Medulla oblongata (tissue), 1 donor: ENCODE measurements around the gene LMOD3.

Source experiments
- DNase-seq: peaks from one replicate; pipeline ENCODE4 v3.0.0-alpha.2; 2015; ENCODE audit errors: extremely low spot score

LMOD3 gene

DNA sequence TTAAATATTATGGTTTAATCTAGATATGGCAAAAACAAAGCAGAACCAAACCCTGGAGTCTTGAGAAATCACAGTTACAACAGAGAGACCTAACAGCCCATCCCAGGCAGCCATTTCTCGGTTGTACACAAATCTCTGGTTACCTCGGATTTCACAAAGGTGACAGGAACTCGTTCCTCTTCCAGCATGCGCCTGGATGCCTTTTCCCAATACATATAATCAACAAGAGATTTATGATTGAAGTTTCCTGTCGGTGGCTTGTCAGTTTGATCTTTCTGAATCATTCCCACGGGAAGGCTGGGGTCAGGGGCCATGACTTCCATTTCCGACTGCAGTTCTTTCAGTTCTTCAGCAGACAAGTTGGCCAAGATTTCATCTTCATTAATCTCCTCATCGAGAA, 445 bp downstream of the LMOD3 start:
- DNase-seq: no peak

DNA sequence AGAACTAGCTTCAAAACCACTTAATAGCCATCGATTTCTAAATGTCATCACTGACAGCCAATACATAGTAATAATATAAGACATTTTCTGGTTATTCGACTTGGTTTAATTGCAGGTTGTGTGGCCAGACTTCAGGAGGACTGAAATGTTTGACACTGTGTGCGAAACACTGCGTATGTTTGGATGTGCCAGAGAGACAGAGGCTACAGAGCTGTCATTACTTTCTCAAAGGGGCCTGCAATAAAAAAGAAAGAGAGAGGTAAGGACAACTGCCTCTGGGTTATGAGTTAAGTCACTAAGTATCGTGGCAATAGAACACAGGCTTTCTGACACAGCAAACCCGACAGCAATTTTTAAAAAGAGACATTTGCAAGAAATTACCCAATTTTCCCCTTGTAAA, 882 bp downstream of the LMOD3 start:
- no peak for DNase-seq

DNA sequence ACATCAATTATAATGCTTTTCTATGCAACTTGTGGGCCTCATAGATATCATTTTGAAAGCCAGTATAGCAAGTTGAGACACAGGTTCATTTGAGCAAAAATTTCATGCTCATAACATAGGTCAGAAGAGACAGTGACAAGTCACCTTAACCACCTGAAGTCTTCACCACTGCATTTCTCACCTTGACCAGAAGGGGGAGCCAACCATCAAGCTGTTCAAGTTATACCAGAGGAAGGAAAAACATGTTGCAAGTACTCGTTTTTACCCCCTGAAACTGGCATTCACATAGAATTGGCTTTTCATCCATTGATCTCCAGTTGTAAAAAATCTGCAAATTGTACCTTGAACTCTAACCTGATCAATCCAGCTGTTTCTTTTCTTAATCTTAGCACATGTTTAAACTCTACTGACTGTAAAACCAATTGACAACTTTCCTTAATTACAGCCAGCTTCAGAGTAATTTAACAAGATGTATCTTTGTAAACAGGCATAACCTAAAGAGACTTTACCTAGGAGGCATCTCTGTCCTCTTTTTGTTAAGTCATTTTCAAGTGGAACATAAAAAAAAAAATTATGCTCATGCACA, 1.4 kb downstream of the LMOD3 start:
- peak; percentile 93 for DNase-seq

DNA sequence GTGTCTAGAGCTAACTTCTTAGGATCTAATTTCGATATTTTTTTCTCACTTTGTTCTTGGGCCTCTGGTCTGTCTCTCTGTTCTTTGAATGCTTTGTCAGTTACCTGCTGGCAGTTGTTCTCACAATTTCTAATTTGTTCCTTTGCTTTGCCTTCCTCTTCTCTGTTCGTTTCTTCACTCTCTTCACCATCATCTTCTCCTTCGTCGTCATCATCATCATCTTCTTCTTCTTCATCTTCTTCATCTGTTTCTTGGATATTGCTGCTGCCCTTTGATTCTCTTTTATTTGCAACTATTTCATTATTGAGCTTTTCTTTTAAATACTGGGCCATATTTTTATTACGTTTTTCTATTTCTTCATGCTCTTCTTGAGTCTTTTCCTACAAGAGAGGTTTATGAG, 2.7 kb downstream of the LMOD3 start:
- DNase-seq: no peak

DNA sequence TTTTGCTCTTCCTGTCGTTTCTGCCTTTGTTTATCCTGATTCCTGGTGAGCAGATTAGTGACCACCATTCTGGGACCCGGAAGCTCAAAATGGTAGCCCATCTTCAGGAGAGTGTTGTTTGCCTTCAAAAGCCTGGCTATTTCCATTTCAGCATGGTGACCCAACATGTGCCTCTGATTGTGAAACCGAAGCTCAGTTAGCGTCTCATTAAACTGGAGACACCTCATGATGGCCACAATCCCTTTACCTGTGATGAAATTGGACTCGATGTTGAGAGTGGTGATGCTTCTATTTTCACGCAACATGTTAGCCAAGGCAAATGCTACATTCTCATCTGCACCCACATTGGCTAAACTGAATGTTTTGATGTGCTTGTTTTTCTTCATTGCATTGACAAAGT, 3.3 kb downstream of the LMOD3 start:
- DNase-seq: no peak

DNA sequence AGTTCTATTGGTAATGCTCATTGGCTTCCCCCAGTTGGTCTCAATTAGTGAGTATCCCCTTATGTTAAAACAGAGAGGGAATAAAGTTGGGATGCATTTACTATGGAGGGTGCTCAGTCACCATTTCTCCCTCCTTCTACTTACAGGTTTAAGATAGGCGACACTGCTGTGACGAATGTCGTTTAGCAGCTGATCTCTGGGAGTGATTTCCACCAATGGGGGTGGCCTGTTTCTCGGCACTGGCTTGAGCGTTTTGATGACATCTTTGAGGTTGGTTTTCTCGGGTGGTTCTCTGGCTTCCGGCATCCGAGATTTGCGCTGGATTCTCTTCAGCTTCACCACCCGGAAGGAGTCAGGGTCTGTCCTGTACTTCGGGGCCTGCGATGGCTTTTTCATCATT, 3.8 kb downstream of the LMOD3 start:
- DNase-seq: no peak

DNA sequence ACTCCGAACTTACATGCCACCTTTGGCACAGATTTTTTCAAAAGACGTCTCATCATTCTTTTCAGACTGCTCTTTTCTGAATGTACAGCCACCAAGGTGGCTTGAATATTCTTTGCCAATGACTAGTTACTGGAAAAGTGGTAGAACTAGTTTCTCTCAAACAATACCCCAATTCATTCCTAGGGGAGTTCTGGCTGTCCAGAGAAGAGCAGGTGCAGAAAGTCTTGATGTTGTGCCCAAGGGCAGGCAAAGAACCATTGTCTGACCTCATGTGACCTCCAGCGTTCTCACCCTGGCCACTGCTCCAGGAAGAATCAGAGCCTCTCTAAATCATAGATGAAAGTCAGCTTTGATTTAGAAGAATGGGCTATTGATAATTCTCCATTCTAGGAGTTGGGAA, 5.5 kb downstream of the LMOD3 start:
- peak; percentile 90 for DNase-seq

DNA sequence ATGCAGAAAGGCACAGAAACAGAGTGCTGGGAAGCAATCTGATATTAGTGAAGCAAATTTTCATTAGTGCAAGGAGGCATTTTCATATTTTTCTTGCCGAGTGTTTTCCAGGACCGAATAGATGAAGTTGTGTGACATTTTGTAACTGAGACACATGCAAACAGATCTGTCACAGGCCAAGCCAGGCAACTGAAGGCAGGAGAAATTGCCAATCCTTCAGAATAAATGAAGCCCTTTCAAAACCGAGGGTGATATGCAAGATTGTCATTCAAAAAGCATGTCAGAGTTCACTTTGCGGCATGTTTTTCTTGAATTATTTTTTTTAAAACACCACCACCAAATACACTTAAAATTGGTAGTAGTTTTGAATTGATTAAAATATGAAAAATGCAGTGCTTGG, 6.2 kb downstream of the LMOD3 start:
- no peak for DNase-seq

DNA sequence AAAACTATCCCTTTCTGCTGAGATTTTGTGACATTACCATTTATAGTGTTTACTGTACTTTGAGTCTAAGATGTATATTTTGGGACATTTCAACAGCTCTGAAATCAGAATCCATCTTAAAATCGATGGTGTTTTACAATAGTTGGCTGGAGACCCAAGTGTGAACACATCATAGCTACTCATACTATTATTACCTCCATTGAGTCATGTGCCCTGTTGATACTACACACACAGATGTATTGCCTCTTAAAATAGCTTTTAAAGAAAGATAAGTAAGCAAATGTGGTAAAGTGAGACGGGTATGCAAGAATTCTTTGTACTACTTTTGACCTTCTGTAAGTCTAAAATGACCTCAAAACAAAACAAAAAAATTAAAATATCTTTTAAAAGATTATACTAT, 6.7 kb downstream of the LMOD3 start:
- DNase-seq: no peak

DNA sequence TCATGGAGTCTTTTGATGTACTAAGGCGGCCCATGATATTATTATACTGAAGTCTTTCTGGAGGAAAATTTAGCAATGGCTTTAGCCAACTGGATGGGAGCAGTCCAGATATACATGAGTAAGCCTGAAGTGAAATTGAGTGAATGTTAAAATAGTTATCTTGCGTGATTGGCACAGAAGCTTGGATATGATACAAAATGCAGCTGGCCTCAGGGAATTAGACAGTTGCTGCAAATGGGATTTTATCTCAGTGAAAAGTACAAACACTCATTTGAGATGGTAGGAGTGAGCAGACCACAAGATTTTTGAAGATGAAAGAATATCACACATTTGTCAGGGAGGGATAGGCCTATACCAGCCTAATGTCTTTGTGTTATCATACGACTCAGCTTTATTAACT, 8.9 kb downstream of the LMOD3 start:
- no peak for DNase-seq

DNA sequence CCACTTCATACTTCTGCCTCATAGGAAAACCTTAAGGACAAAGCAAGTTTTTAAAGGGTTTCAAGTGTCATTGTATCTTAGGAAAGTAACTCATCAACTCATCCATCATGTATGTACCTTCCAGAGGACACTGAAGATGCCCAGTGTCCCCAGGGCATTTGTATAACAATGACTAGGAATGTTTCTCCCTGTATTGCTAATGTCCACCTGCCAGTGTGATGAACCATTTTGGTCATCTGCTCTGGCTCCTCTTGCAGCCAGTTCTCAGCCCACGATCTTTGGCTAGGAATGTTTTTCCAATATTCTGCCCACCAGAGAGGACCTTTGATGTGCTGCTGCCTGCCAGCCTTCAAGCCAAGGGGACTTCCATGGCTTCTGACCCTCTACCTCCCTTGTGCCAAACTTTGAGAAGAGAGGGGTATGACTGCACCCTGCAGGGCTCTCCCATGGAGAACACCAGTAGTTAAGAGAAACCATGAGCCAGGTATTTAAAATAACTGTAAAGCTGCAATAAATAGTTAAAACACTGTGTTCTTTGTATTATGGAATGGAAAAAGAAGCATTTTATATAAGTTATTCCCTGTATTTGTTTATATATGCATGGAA, 11.4 kb downstream of the LMOD3 start:
- DNase-seq: no peak

DNA sequence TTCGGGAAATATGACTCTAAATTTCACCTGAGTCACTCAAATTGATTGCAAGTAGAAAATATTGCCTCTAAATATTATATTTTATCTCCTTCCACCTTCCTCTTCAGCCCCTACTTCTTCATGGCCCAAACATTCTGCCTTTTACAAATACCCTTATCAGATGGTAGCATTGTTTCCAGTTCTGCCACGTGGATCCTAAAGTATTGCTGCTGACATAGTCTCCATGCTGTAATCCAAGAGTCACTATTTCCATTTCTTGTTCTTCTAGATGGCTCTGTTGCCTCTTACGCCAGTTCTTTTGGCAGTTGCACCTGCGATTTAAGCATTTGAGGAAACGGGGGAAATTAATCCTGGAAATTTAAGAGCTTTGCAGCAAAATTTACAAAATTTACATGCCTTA, 13.6 kb downstream of the LMOD3 start:
- no peak for DNase-seq

DNA sequence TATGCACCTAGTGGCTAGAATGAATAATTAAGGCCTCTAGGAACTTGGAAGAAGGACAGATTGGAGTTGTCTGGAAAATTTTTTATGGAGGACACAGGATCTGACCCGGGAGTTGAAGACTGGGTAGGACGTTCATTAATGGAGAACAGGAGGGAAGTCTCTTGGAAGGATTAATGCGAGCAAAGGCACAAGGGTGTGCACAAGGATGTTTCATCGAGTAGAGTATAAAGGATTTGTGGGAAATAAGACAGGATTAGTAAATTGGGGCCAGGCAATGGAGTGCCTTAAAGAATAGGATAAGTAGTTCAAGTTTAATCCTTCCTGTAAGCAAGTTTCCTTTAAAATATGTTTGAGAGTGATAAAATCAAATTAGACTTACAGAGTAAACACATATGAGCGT, 14.6 kb downstream of the LMOD3 start:
- DNase-seq: no peak

DNA sequence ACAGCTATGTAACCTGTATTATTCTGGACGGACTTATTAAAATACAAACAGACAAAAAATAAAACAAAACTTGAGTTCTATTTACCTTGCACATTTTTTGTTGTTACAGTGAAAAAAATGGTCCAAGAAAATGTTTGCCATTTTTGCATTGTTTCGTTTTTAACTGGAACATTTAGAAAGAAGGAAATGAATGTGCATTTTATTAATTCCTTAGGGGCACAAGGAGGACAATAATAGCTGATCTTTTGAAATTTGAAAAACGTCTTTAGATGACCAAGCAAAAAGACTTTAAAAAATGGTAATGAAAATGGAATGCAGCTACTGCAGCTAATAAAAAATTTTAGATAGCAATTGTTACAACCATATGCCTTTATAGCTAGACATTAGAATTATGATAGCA, 17.1 kb downstream of the LMOD3 start:
- DNase-seq: no peak

DNA sequence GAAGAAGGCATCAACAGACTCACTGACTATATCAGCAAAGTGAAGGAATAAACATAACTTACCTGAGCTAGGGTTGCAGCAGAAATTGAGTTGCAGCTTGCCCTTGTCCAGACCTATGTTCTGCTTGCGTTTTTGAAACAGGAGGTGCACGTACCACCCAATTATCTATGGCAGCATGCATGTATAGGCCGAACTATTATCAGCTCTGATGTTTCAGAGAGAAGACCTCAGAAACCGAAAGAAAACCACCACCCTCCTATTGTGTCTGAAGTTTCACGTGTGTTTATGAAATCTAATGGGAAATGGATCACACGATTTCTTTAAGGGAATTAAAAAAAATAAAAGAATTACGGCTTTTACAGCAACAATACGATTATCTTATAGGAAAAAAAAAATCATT, 17.8 kb downstream of the LMOD3 start:
- DNase-seq: no peak

DNA sequence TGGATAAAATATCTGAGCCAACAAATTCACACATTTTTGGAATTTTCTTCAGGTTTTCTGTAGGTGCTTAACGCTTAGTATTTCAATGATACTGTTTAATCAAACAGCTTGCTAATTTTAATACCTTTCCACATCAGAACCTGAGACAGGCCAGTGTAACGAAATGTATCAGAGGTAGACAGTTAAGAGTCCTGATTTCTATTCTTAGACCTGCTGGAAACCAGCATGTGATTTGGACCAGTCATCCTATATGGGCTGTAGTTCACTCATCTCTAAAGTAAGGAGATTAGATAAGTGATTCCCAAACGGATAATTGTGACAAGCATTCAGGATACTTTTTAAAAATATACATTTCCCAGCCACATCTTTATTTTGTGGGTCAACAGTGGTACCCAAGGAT, 19.3 kb downstream of the LMOD3 start:
- DNase-seq: no peak

DNA sequence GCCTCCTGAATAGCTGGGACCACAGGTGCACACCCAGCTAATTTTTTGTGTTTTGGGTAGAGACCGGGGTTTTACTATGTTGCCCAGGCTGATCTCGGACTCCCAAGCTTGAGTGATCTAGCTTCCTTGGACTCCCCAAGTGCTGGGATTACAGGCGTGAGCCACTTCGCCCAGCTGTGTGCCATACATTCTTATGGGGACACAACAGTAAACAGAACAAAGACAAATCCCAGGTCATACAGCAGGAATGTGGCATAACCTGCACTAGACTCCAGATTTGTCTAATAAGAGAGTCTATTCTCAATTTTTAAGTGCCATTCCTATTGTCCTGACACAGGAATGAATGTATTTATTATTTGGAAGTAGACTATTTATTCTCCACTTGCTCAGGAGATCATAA, 20.0 kb downstream of the LMOD3 start:
- DNase-seq: no peak

DNA sequence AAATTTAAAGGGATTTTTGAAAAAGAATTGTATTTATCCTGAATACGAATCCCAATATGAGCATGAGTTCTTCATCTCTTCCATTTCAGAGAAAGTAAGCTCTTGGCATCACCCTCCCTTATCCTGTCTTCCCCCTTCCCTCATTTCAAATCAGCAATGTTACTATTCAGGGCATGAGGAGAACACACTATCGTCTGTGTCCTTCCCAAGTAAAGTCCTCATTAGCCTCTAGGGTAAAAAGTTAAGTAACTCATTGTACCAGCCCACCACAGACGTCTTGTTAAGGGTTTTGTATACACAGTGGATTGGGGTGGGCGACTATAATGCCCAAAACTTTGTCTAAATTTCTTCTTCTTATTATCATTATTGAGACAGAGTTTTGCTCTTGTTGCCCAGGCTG, 22.8 kb downstream of the LMOD3 start:
- DNase-seq: no peak

DNA sequence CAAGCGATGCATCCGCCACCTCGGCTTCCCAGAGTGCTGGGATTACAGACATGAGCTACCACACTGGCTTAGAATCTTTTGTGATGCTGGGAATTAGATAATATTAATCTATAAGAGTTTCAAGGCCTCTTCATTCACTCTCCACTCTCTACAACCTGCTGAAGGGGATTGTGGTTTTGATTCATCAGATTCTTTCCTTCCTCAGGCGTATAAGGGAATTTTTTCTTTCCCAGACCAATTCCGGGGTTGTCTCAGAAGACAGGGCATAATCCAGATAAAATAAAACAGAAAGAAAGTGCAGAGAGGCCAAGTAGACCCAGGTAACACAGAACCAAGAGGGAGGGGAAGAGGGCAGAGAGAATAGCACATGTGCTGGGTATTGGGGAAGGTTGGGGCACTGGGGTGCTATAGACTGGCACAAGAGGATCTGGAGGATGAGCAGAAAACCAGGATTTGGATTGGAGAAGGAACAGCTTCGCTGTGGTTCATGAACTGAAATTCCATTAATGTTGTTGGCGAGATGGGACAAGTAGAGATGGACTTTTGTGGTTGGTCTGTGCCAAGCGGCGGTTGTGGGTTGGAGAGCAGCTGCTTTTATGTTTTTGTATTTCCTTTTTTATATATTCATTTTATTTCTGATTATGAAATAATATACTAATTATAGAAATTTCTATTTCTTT, 24.8 kb downstream of the LMOD3 start:
- DNase-seq: no peak

DNA sequence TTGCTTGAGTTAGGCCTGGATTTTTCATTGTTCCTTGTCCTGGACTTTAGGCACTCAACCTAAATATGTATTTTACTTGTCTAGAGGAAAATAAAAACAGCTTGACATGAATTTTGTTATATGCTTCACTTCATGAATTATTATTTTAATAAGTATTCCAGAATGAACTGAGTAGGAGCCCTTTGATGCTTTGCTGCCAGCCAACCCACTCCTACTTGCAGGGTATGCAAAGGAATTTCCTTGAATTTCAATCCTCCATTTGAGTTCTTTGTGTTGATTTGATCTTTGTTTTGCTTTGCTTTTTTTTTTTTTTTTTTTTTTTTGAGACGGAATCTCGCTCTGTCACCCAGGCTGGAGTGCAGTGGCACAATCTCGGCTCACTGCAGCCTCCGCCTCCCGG, 26.1 kb downstream of the LMOD3 start:
- DNase-seq: no peak

DNA sequence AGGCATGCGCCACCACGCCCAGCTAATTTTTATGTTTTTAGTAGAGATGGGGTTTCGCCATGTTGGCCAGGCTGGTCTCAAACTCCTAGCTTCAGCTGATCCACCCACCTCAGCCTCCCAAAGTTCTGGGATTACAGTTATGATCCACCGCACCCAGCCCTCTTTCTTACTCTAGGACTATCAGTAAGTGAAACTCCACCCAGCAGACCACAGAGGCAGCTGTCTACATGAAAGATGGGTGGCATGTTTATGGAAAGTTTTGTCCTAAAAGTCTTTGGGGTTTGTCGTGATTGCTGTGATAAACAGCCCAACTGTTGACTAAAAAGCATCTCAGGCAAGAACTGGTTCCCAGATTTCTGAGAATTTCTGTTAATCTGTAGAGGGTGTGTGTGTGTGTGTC, 26.8 kb downstream of the LMOD3 start:
- no peak for DNase-seq

DNA sequence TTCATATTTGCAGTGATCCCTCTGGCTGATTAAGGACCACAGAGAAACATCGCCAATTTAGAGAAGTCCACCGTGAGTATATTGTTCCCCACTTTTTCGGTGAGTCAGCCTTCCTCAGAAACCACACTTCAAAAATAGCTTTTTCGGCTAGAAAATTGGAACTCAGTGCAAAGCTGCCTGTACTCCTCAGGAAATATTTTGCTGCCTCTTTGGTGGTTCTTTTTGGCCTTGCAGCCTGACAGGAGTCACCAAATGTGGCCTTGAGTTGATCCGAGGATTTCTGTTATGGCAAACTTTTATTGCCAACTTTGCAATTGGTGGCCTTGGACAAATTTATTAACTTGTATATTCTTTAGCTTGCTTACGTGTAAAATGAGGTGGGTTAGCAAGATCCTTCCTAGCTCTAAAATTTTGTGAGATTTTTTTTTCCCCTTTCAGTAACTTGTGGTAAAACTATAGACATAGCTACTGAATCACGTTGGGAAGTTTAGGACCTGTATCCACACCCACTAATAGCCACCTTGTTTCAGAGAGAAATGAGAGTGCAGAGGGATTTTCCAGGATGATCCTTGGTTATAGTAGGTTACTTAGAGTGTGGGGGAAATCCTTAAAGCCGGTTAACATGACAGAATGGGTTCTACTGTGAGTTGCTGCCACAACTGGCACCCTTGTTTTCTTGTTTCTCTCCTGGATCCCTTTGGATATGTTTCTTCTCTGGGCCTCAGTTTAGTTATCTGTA, 27.8 kb downstream of the LMOD3 start:
- peak; percentile 79 for DNase-seq

DNA sequence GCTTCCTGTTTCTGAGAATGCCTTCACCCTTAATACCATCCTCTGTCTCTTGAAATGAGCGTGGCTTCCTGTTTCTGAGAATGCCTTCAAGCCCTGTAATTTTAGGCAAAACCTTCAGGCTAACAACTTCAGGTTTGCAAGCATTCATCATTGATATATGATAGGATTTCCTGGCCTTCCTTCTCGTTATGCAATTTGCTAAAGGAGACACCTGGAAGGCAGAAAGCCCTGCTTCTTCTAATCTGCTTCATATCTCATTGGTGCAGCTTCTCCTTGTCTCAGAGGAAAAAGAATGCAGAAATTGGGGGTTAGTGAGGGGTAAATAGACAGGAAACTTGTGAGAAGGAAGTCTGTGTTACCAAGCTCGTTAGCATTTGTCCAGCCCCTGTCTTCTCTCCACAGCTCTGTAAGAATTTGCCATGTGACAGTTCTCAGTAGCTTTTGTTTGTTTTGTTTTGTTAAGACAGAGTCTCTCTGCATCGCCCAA, 30.3 kb downstream of the LMOD3 start:
- peak; percentile 92 for DNase-seq
